ENCODE measurements around the gene SARDH. TPM values are rescaled to one million over a fixed set of nuclear protein-coding genes. Genes with fewer than 3 reads are reported as not detected.
A peak's percentile ranks its signal among the peaks of the same experiment; 100 is the strongest.

The SARDH gene
- total RNA-seq, 6 experiments from 2014 or later = 67.3 to 183 (median 101) TPM

DNA sequence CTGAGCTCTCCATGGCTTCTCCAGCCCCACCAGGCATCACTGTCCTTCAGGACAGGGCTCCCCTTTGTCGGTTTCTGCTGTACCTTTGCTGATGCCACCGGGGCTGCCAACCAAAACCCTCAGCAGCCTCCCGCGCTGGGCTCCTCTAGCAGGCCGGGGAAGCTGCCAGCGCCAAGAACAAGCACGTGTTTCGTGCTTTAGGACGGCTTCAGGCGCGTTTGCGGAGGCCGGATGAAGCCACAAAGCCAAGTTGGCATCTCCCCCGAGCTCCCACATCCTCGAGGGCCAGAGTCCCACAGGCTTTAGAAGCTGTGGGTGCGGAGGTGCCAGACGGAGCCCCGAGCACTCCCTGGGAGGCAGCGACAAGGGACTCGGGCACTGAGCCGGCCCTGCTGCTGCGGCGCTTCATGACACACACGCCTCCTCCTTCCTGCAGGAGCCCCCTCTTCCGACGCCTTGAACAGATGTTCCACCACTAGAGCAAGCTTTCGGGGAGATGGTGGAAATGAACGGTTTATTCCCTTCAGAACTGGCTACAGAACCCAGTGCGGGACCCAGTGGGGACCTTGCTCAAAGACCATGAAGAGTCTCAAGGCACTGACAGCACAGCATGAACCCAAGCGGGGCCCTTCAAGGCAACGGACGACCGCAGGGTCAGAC, 36.7 kb downstream of the SARDH start:
- Histone ChIP-seq H3K4me3 (no peak overlapping the region), H3K36me3 (peaks cover 0 to 36% (median 6%) of the 10 kb centered on the region in 4 donors), H3K9me3 (no peaks in the 10 kb centered on the region), H3K4me1 (no peaks in the 10 kb centered on the region), H3K27ac (no peak overlapping the region), H3K27me3 (no peaks in the 10 kb centered on the region)
- DNase-seq (peak in 1 of 3 donors; percentile 21), ATAC-seq (no peak)
- intact Hi-C loops (cut with DNase I) = no loop called here
- TF ChIP-seq POLR2A (IDR thresholded peaks at IDR 0.05) = no peak
- TF ChIP-seq, protein P1, sequence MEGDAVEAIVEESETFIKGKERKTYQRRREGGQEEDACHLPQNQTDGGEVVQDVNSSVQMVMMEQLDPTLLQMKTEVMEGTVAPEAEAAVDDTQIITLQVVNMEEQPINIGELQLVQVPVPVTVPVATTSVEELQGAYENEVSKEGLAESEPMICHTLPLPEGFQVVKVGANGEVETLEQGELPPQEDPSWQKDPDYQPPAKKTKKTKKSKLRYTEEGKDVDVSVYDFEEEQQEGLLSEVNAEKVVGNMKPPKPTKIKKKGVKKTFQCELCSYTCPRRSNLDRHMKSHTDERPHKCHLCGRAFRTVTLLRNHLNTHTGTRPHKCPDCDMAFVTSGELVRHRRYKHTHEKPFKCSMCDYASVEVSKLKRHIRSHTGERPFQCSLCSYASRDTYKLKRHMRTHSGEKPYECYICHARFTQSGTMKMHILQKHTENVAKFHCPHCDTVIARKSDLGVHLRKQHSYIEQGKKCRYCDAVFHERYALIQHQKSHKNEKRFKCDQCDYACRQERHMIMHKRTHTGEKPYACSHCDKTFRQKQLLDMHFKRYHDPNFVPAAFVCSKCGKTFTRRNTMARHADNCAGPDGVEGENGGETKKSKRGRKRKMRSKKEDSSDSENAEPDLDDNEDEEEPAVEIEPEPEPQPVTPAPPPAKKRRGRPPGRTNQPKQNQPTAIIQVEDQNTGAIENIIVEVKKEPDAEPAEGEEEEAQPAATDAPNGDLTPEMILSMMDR (IDR thresholded peaks at IDR 0.05) = no peak
- WGBS (ENCODE audit: insufficient coverage, low coverage, low lambda C conversion rate, missing lambda C conversion rate) = 60% methylated on average over 1 of the region's 33 CpGs

DNA sequence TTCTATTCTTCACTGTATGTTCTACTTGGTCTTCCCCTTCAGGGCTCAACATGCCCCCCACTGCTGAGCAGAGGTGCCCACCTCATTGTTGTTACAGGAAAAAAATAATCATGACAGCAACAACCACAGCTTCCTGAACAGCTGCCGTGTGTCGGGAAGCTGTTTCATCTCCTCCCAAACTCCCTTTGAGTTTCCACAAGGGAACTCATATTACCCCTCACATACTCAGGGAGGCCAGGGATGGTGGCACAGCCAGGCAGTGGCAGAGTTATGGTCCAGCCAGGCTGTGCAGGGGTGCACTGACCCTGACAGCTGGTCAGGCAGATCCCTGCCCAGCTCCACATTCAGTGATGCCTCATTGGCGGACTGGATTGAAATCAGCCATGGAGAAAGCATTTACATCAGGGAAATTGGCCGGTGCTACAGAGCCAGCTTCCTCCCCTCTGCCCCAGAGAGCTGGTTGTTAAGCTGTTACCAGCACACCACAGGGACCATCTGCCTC, 37.3 kb downstream of the SARDH start:
- peak; percentile 8 to 29 (median 18) for ATAC-seq
- intact Hi-C loops (cut with DNase I) = no loop called here
- no peaks in the 10 kb centered on the region for H3K27me3 ChIP-seq
- no peak overlapping the region for H3K27ac ChIP-seq
- 60% methylated on average over 2 of the region's 4 CpGs for WGBS (ENCODE audit: insufficient coverage, low coverage, low lambda C conversion rate, missing lambda C conversion rate)
- no peak for TF ChIP-seq POLR2A (IDR thresholded peaks at IDR 0.05)
- TF ChIP-seq, protein P1 (IDR thresholded peaks at IDR 0.05) = no peak
- DNase-seq = no peak
- H3K4me1 ChIP-seq = no peaks in the 10 kb centered on the region
- H3K9me3 ChIP-seq = no peaks in the 10 kb centered on the region
- H3K4me3 ChIP-seq = no peak overlapping the region
- peaks cover 0 to 35% (median 6%) of the 10 kb centered on the region in 4 donors for H3K36me3 ChIP-seq

DNA sequence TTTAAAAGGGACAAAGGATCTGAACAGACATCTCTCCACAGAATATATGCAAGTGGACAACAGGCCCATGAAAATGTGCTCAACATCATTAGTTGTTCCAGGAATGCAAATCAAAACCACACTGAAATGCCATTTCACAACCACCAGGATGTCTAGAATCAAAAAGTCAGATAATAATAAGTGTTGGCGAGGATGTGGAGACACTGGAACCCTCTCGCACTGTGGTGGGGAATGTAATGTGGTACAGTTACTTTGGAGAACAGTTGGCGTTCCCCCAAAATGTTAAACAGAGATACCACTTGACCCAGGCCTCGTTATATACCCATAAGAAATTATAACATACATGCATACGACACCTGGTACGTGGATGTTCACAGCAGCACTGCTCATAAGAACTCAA, 38.6 kb downstream of the SARDH start:
- 96% methylated on average over 6 of the region's 6 CpGs for WGBS (ENCODE audit: insufficient coverage, low coverage, low lambda C conversion rate, missing lambda C conversion rate)
- H3K9me3 ChIP-seq = no peaks in the 10 kb centered on the region

DNA sequence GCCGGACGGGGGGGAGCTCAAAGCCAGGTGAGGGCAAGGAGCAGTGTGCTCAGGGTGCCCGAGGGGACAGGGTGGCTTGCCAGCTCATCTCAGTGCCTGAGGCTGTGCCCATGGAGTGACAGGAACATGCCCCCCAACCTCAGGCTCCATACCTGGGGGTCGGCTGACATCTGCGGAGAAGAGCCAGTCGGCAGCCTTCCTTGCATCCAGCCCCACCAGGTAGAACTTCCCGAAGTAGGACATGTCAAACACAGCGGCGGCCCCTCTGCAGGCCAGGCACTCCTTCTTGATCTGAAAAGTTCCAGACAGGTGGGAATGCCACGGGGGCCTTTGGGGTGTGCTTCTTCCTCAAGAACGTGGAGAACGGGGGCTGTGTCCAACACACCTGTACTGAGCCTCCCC, 42.1 kb downstream of the SARDH start:
- Histone ChIP-seq H3K27me3 (no peaks in the 10 kb centered on the region), H3K4me1 (peaks cover 0 to 11% (median 0%) of the 10 kb centered on the region in 4 donors), H3K4me3 (no peak overlapping the region), H3K9me3 (no peaks in the 10 kb centered on the region), H3K36me3 (peaks cover 0 to 47% (median 17%) of the 10 kb centered on the region in 4 donors), H3K27ac (no peak overlapping the region)
- ATAC-seq (no peak), DNase-seq (peak in 1 of 3 donors; percentile 3)
- intact Hi-C loops (cut with DNase I) = no loop called here
- no peak for TF ChIP-seq POLR2A (IDR thresholded peaks at IDR 0.05)
- TF ChIP-seq, protein P1 (IDR thresholded peaks at IDR 0.05) = no peak
- WGBS (ENCODE audit: insufficient coverage, low coverage, low lambda C conversion rate, missing lambda C conversion rate) = 75% methylated on average over 4 of the region's 12 CpGs

More for the DNA sequence above, 38.6 kb downstream of the SARDH start:
- DNase-seq = no peak
- no peak for TF ChIP-seq POLR2A (IDR thresholded peaks at IDR 0.05)
- TF ChIP-seq, protein P1 (IDR thresholded peaks at IDR 0.05) = no peak
- no peaks in the 10 kb centered on the region for H3K4me1 ChIP-seq
- H3K4me3 ChIP-seq = no peak overlapping the region
- no peak for ATAC-seq
- H3K36me3 ChIP-seq = peaks cover 0 to 44% (median 8%) of the 10 kb centered on the region in 4 donors
- H3K27me3 ChIP-seq = no peaks in the 10 kb centered on the region
- H3K27ac ChIP-seq = no peak overlapping the region
- intact Hi-C loops (cut with DNase I) = no loop called here

All from right lobe of liver (tissue), 6 donors.